ENCODE measurements around the gene ZSWIM3. TPM values are rescaled to one million over a fixed set of nuclear protein-coding genes. Genes with fewer than 3 reads are reported as not detected.
A peak's percentile ranks its signal among the peaks of the same experiment; 100 is the strongest.

The ZSWIM3 gene
- total RNA-seq, 2 donors from 2014 or later, result 3.0 to 6.1 TPM

- no peaks in the 10 kb centered on the region for H3K27me3 ChIP-seq (replicated peaks; ENCODE audit: insufficient read depth)
- no peaks in the 10 kb centered on the region for H3K9me3 ChIP-seq
- no peak overlapping the region for H3K27ac ChIP-seq
- H3K4me1 ChIP-seq (ENCODE audit: control insufficient read depth in 1 of 2, low read depth in 2 of 2), result peaks cover 0 to 21% of the 10 kb centered on the region in 2 donors
- DNase-seq (ENCODE audit: low spot score) (no peak), ATAC-seq (ENCODE audit: insufficient number of reproducible peaks, low FRiP score, low read depth) (no peak)
- H3K4me3 ChIP-seq, result no peak overlapping the region
- peaks cover 45% of the 10 kb centered on the region for H3K36me3 ChIP-seq
- TF ChIP-seq CTCF (IDR thresholded peaks at IDR 0.05), result no peak
Measured at GRCh38 chr20:45843506-45843905, 13.9 kb upstream of the ZSWIM3 start.

DNA sequence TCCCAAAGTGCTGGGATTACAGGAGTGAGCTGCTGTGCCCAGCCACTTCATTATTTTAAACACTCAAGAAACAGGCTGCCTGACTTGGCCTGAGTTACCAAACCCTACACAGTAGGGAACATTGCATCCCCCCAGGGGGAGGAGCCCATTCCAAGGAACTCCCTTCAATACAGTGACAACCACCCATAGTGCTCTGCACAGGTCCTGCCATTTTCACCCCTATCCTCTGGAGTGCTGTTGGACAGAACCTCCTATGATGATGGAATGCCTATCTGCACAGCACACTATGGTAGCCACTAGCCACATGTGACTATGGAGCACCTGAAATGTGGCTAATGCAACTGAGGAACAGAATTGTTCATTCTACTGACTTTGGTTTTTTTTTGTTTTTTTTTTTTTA, 12.0 kb upstream of the ZSWIM3 start:
- no peak for TF ChIP-seq CTCF (IDR thresholded peaks at IDR 0.05)
- H3K4me3 ChIP-seq, result no peak overlapping the region
- no peaks in the 10 kb centered on the region for H3K9me3 ChIP-seq
- no peak overlapping the region for H3K27ac ChIP-seq
- DNase-seq (ENCODE audit: low spot score) (no peak), ATAC-seq (ENCODE audit: insufficient number of reproducible peaks, low FRiP score, low read depth) (no peak)
- H3K4me1 ChIP-seq (ENCODE audit: control insufficient read depth in 1 of 2, low read depth in 2 of 2), result peaks cover 0 to 19% of the 10 kb centered on the region in 2 donors
- no peaks in the 10 kb centered on the region for H3K27me3 ChIP-seq (replicated peaks; ENCODE audit: insufficient read depth)
- peaks cover 45% of the 10 kb centered on the region for H3K36me3 ChIP-seq

DNA sequence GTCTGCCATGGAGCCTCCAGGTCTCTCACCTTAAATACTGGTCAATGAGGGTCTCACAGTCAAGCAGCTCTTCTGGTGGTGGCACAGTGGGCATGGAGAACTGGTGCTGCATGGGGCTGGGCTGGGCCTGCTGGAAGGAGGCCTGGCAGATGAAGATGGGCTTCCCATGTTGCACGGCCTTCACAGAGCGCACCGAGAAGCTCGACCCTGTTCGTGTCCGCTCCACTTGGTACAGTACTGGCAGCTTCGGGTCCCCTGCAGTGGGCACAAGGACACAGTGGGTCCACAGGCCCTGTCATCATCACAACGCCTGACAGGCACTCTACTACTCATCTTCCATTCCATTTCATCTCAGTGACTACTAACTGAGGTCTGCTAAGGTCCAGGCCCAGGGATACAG, 9.0 kb upstream of the ZSWIM3 start:
- TF ChIP-seq CTCF (IDR thresholded peaks at IDR 0.05), result no peak
- ATAC-seq (ENCODE audit: insufficient number of reproducible peaks, low FRiP score, low read depth) (no peak), DNase-seq (ENCODE audit: low spot score) (no peak)
- H3K4me3 ChIP-seq, result no peak overlapping the region
- peak overlapping the region in 1 of 2 donors; percentile 8 for H3K27ac ChIP-seq
- no peaks in the 10 kb centered on the region for H3K9me3 ChIP-seq
- H3K27me3 ChIP-seq (replicated peaks; ENCODE audit: insufficient read depth), result no peaks in the 10 kb centered on the region
- H3K36me3 ChIP-seq, result peaks cover 27% of the 10 kb centered on the region
- peaks cover 0 to 3% of the 10 kb centered on the region in 2 donors for H3K4me1 ChIP-seq (ENCODE audit: control insufficient read depth in 1 of 2, low read depth in 2 of 2)

DNA sequence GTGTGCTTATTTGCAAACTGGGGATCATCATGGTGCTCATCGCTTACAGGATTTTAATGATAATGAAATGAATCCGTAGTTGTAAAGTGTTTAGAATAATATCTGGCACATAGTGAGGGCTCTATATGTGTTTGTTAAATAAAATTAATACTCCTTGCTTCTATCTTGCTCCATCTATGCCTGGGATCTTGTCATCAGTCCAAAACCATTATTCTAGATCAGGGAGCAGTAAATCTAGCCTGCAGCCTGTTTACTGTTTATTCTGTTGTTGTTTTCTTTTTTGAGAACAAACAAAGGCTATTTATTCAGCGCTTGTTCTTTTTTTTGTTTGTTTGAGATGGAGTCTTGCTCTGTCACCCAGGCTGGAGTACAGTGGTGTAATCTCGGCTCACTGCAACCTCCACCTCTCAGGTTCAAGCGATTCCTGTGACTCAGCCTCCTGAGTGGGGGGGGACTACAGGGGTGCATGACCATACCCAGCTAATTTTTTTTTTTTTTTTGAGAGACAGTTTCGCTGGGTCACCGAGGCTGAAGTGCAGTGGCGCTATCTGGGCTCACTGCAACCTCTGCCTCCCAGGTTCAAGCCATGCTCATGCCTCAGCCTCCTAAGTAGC, 8.3 kb upstream of the ZSWIM3 start:
- Histone ChIP-seq H3K9me3 (no peaks in the 10 kb centered on the region), H3K4me1 (ENCODE audit: control insufficient read depth in 1 of 2, low read depth in 2 of 2) (peaks cover 0 to 8% of the 10 kb centered on the region in 2 donors), H3K4me3 (no peak overlapping the region), H3K27ac (no peak overlapping the region), H3K27me3 (replicated peaks; ENCODE audit: insufficient read depth) (no peaks in the 10 kb centered on the region), H3K36me3 (peaks cover 25% of the 10 kb centered on the region)
- DNase-seq (ENCODE audit: low spot score) (no peak), ATAC-seq (ENCODE audit: insufficient number of reproducible peaks, low FRiP score, low read depth) (no peak)
- TF ChIP-seq CTCF (IDR thresholded peaks at IDR 0.05), result no peak

GRCh38 chr20:45850238-45850637, 7.2 kb upstream of the ZSWIM3 start:
- H3K27ac ChIP-seq, result no peak overlapping the region
- peaks cover 21% of the 10 kb centered on the region for H3K36me3 ChIP-seq
- H3K9me3 ChIP-seq, result no peaks in the 10 kb centered on the region
- DNase-seq (ENCODE audit: low spot score) (no peak), ATAC-seq (ENCODE audit: insufficient number of reproducible peaks, low FRiP score, low read depth) (no peak)
- H3K27me3 ChIP-seq (replicated peaks; ENCODE audit: insufficient read depth), result no peaks in the 10 kb centered on the region
- no peak for TF ChIP-seq CTCF (IDR thresholded peaks at IDR 0.05)
- peaks cover 8 to 18% of the 10 kb centered on the region in 2 donors for H3K4me1 ChIP-seq (ENCODE audit: control insufficient read depth in 1 of 2, low read depth in 2 of 2)
- H3K4me3 ChIP-seq, result no peak overlapping the region
